ENCODE measurements around the gene POU3F1. TPM values are rescaled to one million over a fixed set of nuclear protein-coding genes. Genes with fewer than 3 reads are reported as not detected.
A peak's percentile ranks its signal among the peaks of the same experiment; 100 is the strongest.

Gene POU3F1
- total and polyA plus RNA-seq, 9 donors = 0.04 to 0.53 (median 0.15) TPM; not detected in 4

- H3K36me3 ChIP-seq = no peaks in the 10 kb centered on the region
- peaks cover 14% of the 10 kb centered on the region for H3K4me1 ChIP-seq (ENCODE audit: insufficient read depth)
- H3K4me3 ChIP-seq = peak within 1 kb of the TSS; percentile 64
- no peaks in the 10 kb centered on the region for H3K27me3 ChIP-seq
- no peak for TF ChIP-seq POLR2A (IDR thresholded peaks at IDR 0.05)
- no peak for TF ChIP-seq CTCF (IDR thresholded peaks at IDR 0.05)
- TF ChIP-seq EP300 (IDR thresholded peaks at IDR 0.05) = no peak
- intact Hi-C loops (cut with DNase I) = no loop called here
- H3K27ac ChIP-seq = peak within 1 kb of the TSS; percentile 44 to 65
- WGBS, 3 donors = 2 to 19% (median 2%) methylated on average over 8 to 83 of the region's 83 CpGs
- H3K9me3 ChIP-seq = no peaks in the 10 kb centered on the region
- DNase-seq = peak; percentile 67 to 82 (median 71)
These were observed 41.2 kb downstream of the POU3F1 start, which contains the start of gene FHL3 for GRCh38 chr1:38005195-38006007. FHL3 (minus strand) TSS chr1:38005514; CDS start chr1:37999412, 6,102 bp downstream.

GRCh38 chr1:38004284-38005108, 42.1 kb downstream of the POU3F1 start:
- Histone ChIP-seq H3K27me3 (no peaks in the 10 kb centered on the region), H3K4me3 (peak overlapping the region; percentile 64), H3K9me3 (no peaks in the 10 kb centered on the region), H3K36me3 (no peaks in the 10 kb centered on the region), H3K4me1 (ENCODE audit: insufficient read depth) (peaks cover 21% of the 10 kb centered on the region), H3K27ac (peak overlapping the region; percentile 44 to 65)
- intact Hi-C loops (cut with DNase I) = no loop called here
- 2% methylated on average over 26 of the region's 26 CpGs for WGBS, 3 donors
- TF ChIP-seq CTCF (IDR thresholded peaks at IDR 0.05) (no peak), EP300 (IDR thresholded peaks at IDR 0.05) (no peak), POLR2A (IDR thresholded peaks at IDR 0.05) (no peak)
- peak in 2 of 5 donors; percentile 33 to 45 for DNase-seq

DNA sequence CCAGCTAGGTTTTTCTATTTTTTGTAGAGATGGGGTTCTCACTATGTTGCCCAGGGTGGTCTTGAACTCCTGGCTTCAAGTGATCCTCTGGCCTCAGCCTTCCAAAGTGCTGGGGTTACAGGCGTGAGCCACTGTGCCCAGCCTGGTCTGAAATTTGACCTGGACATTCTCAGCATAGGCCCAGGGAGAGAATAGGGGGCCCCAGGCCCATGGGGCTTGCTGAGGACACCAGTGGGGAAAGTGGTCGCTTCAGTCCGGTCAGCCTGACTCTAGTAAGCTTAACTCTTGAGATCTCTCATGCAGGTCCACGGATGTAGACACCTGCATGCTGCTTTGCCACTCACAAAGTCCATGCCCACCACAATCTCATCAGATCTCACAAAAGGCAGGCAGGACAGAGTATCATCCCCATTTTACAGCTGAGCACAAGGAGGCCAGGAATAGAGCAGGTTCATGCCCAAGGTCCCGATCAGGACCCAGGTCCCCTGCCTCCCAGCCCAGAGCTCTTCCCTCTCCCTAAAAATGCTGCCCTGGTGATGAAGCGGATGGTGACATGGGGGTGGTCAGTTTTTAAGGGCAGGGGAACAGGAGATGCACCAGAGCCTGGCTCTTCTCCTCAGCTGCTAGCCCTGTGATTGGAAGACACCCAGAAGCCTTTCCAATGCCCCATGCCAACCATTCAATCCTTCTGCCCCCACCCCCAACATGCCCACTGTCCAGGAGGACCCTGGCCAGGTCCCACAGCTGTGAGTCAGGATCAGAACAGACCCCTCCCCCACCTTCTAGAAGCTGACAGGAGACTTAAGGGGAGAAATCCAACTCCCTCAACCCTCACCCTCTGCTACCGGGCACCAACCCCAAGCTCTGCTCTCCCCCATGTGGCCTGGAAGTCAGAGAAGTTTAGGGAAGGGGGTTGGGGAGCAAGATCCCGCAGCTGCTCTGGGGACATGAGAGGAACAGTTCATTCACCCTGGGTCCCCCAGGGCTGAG, 43.0 kb downstream of the POU3F1 start:
- H3K9me3 ChIP-seq = no peaks in the 10 kb centered on the region
- 40 to 50% (median 49%) methylated on average over 8 of the region's 8 CpGs for WGBS, 3 donors
- peak in 1 of 5 donors; percentile 41 for DNase-seq
- H3K27me3 ChIP-seq = no peaks in the 10 kb centered on the region
- intact Hi-C loops (cut with DNase I) = no loop called here
- H3K27ac ChIP-seq = peak overlapping the region; percentile 44 to 65
- H3K4me1 ChIP-seq (ENCODE audit: insufficient read depth) = peaks cover 28% of the 10 kb centered on the region
- H3K36me3 ChIP-seq = no peaks in the 10 kb centered on the region
- peak overlapping the region; percentile 64 for H3K4me3 ChIP-seq
- no peak for TF ChIP-seq POLR2A (IDR thresholded peaks at IDR 0.05)
- TF ChIP-seq EP300 (IDR thresholded peaks at IDR 0.05) = no peak
- no peak for TF ChIP-seq CTCF (IDR thresholded peaks at IDR 0.05)

Measured in ovary (tissue), 9 donors.